ENCODE results near the gene PLOD2.

The PLOD2 gene

GRCh38 chr3:146035366-146035765 is 125.6 kb downstream of the PLOD2 start:
- no peak for DNase-seq

GRCh38 chr3:146033950-146034349 is 127.0 kb downstream of the PLOD2 start:
- DNase-seq: no peak

GRCh38 chr3:146026547-146026946 is 134.4 kb downstream of the PLOD2 start:
- DNase-seq: no peak

- DNase-seq: no peak
Observed at GRCh38 chr3:146024260-146024659, 136.7 kb downstream of the PLOD2 start.

- no peak for DNase-seq
Observed at GRCh38 chr3:146020969-146021368, 140.0 kb downstream of the PLOD2 start.

GRCh38 chr3:146019508-146019907 is 141.5 kb downstream of the PLOD2 start:
- no peak for DNase-seq
